Measurements from ENCODE around the gene LRRC70. TPM values are rescaled to one million over a fixed set of nuclear protein-coding genes. Genes with fewer than 3 reads are reported as not detected.

Gene LRRC70
- total RNA-seq, 1 donor from 2014 or later, result 1.1 TPM

DNA sequence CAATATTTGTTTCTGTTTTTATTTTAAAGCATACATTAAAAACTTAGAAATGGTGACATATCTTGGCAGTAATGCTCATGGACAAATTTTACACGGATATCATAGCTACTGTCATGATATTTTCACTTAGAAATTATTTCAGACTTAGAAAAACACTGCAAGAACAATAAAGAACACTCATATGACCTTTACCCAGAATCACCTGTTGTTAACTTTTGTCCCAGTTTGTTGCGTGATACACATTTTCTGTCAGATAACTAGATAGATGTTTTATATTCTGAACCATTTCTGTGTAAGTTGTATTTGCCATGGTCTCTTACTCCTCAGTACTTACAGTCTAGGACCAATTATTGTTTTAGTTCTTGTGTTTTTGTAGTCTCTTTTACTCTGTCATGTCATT, 3.6 kb upstream of the LRRC70 start:
- Mint-ChIP-seq H3K27ac (no peak overlapping the region), H3K4me1 (ENCODE audit: unreplicated experiment) (peaks cover 8% of the 10 kb centered on the region), H3K9me3 (no peaks in the 10 kb centered on the region), H3K27me3 (no peaks in the 10 kb centered on the region), H3K36me3 (peaks cover 3% of the 10 kb centered on the region), H3K4me3 (no peak overlapping the region)
- TF ChIP-seq, protein P1, sequence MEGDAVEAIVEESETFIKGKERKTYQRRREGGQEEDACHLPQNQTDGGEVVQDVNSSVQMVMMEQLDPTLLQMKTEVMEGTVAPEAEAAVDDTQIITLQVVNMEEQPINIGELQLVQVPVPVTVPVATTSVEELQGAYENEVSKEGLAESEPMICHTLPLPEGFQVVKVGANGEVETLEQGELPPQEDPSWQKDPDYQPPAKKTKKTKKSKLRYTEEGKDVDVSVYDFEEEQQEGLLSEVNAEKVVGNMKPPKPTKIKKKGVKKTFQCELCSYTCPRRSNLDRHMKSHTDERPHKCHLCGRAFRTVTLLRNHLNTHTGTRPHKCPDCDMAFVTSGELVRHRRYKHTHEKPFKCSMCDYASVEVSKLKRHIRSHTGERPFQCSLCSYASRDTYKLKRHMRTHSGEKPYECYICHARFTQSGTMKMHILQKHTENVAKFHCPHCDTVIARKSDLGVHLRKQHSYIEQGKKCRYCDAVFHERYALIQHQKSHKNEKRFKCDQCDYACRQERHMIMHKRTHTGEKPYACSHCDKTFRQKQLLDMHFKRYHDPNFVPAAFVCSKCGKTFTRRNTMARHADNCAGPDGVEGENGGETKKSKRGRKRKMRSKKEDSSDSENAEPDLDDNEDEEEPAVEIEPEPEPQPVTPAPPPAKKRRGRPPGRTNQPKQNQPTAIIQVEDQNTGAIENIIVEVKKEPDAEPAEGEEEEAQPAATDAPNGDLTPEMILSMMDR (conservative IDR thresholded peaks at IDR 0.05), result no peak
- DNase-seq (ENCODE audit: extremely low spot score, unreplicated experiment), result no peak

DNA sequence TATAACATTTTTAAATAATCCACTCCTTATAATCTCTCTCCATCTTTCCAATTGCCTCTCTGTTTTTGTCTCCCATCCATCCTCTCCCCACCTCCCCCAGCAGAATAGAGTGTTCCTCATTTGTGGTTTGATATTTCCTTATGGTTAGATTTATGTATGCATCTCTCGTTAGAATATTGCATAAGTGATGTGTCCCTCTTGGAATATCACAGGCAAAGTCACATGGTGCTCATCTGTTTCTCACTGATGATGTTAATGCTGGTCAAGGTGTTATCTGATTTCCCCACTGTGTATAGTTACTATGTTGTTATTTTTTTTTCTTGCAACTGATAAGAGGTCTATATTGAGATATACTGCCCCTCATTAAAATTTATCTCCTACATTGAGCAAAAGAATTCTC, 3.1 kb upstream of the LRRC70 start:
- DNase-seq (ENCODE audit: extremely low spot score, unreplicated experiment), result no peak
- Mint-ChIP-seq H3K27me3 (no peaks in the 10 kb centered on the region), H3K27ac (no peak overlapping the region), H3K36me3 (peaks cover 3% of the 10 kb centered on the region), H3K4me1 (ENCODE audit: unreplicated experiment) (peaks cover 8% of the 10 kb centered on the region), H3K4me3 (no peak overlapping the region), H3K9me3 (no peaks in the 10 kb centered on the region)
- TF ChIP-seq, protein P1 (conservative IDR thresholded peaks at IDR 0.05), result no peak

DNA sequence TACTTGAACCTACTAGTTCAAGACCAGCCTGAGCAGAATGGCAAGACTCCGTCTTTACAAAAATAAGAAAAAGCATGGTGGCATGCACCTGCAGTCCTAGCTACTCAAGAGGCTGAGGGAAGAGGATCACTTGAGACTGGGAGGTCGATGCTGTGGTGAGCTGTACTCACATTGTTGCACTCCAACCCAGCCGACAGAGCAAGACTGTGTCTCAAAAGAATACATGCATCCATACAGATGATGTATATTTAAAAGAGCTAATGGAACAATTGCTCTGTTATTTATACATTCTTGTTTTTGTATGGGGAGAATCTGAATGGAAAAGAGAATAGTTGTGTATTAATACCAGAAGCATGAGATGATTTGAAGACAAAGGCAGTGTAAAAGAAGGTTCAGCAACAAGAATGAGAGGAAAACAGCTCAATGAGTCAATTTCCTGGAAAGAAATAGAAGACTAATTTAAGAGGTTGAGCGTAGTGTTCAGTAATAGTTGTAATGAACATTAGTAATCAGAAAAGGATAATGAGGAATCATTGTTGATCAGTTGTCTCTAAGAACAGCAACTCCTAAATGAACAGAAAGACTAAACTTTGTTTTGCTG, 1.9 kb upstream of the LRRC70 start:
- no peaks in the 10 kb centered on the region for H3K9me3 Mint-ChIP-seq
- peaks cover 3% of the 10 kb centered on the region for H3K36me3 Mint-ChIP-seq
- H3K27ac Mint-ChIP-seq, result no peak overlapping the region
- H3K27me3 Mint-ChIP-seq, result no peaks in the 10 kb centered on the region
- no peak for DNase-seq (ENCODE audit: extremely low spot score, unreplicated experiment)
- H3K4me3 Mint-ChIP-seq, result no peak overlapping the region
- peaks cover 8% of the 10 kb centered on the region for H3K4me1 Mint-ChIP-seq (ENCODE audit: unreplicated experiment)
- TF ChIP-seq, protein P1 (conservative IDR thresholded peaks at IDR 0.05), result no peak

DNA sequence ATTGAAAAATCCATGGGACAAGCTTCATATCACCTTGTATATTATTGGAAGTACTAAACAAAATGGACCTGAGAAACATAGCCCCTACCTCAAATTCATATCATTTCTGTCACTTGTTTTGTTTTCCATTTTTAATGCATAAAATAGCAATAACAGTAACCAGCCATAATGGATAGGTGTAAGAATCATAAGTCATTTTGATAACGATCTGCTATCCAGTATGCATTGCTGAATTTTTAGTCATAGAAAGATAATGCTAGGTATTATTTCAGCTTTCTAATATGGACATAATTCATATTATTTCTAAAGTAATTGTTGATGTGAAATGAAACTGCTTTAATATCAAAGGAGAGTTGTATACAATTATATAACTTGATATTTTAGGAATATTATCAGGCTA, 1.1 kb upstream of the LRRC70 start:
- Mint-ChIP-seq H3K4me3 (no peak overlapping the region), H3K27ac (no peak overlapping the region), H3K36me3 (peaks cover 3% of the 10 kb centered on the region), H3K27me3 (no peaks in the 10 kb centered on the region), H3K9me3 (no peaks in the 10 kb centered on the region), H3K4me1 (ENCODE audit: unreplicated experiment) (peaks cover 8% of the 10 kb centered on the region)
- DNase-seq (ENCODE audit: extremely low spot score, unreplicated experiment), result no peak
- TF ChIP-seq, protein P1 (conservative IDR thresholded peaks at IDR 0.05), result no peak

DNA sequence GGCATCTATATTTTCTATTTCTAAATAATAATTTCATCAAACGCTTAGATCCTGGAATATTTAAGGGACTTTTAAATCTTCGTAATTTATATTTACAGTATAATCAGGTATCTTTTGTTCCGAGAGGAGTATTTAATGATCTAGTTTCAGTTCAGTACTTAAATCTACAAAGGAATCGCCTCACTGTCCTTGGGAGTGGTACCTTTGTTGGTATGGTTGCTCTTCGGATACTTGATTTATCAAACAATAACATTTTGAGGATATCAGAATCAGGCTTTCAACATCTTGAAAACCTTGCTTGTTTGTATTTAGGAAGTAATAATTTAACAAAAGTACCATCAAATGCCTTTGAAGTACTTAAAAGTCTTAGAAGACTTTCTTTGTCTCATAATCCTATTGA, 1.1 kb downstream of the LRRC70 start:
- Mint-ChIP-seq H3K9me3 (no peaks in the 10 kb centered on the region), H3K27me3 (no peaks in the 10 kb centered on the region), H3K36me3 (no peaks in the 10 kb centered on the region), H3K4me1 (ENCODE audit: unreplicated experiment) (peaks cover 5% of the 10 kb centered on the region), H3K4me3 (no peak overlapping the region), H3K27ac (no peak overlapping the region)
- no peak for DNase-seq (ENCODE audit: extremely low spot score, unreplicated experiment)
- TF ChIP-seq, protein P1 (conservative IDR thresholded peaks at IDR 0.05), result no peak

Measured in type B pancreatic cell (in vitro differentiated cells).